Brain microvascular endothelial cell (primary cell): ENCODE data around the gene AMBRA1.

Experiments
- DNase-seq: peaks from one replicate; pipeline ENCODE4 v3.0.0-alpha.2; 2020
- H3K27ac ChIP-seq: fragments of 250-450 bp; sonication (Bioruptor Pico); 2 replicates; pipeline ENCODE4 v1.5.1; 2020; ENCODE audit warnings: mild to moderate bottlenecking, moderate library complexity
- H3K27me3 ChIP-seq: fragments of 250-450 bp; sonication (Bioruptor Pico); replicated peaks from 2 replicates; pipeline ENCODE4 v1.5.1; 2020; ENCODE audit warnings: mild to moderate bottlenecking
- H3K36me3 ChIP-seq: fragments of 250-450 bp; sonication (Bioruptor Pico); replicated peaks from 2 replicates; pipeline ENCODE4 v1.5.1; 2020; ENCODE audit warnings: mild to moderate bottlenecking
- H3K4me3 ChIP-seq: 2 replicates; pipeline ENCODE4 v1.5.1; 2011; ENCODE audit warnings: low read depth, mild to moderate bottlenecking, control low read depth, low read length, moderate library complexity
- CTCF ChIP-seq: IDR thresholded peaks from 2 replicates; pipeline ENCODE4 v1.5.1; 2011; ENCODE audit warnings: low read depth, mild to moderate bottlenecking, moderate library complexity, low read length, control low read depth, inconsistent platforms; ENCODE audit errors: missing control alignments
- in situ Hi-C: cut with HindIII; loops from 2 replicates; pipeline ENCODE4 v1.10.0; 2017; ENCODE audit warnings: low sequenced_read_pairs, low pct_ligation_motif_present

AMBRA1 gene

GRCh38 chr11:46600194-46600960 lies 6.6 kb upstream of the AMBRA1 start:
- H3K36me3 ChIP-seq = peaks cover 3% of the 10 kb centered on the region
- H3K4me3 ChIP-seq = no peak overlapping the region
- TF ChIP-seq CTCF = no peak
- H3K27ac ChIP-seq = no peak overlapping the region
- DNase-seq = no peak
- in situ Hi-C loops = no loop called here
- no peaks in the 10 kb centered on the region for H3K27me3 ChIP-seq

GRCh38 chr11:46599340-46600193 lies 5.7 kb upstream of the AMBRA1 start:
- no peak for DNase-seq
- TF ChIP-seq CTCF = no peak
- H3K4me3 ChIP-seq = no peak overlapping the region
- H3K36me3 ChIP-seq = peaks cover 3% of the 10 kb centered on the region
- in situ Hi-C loops = no loop called here
- H3K27ac ChIP-seq = no peak overlapping the region
- H3K27me3 ChIP-seq = no peaks in the 10 kb centered on the region

GRCh38 chr11:46597609-46598219 lies 3.9 kb upstream of the AMBRA1 start:
- Histone ChIP-seq H3K36me3 (no peaks in the 10 kb centered on the region), H3K27ac (peak overlapping the region; percentile 34), H3K4me3 (no peak overlapping the region), H3K27me3 (no peaks in the 10 kb centered on the region)
- no peak for TF ChIP-seq CTCF
- DNase-seq = peak; percentile 72
- in situ Hi-C loops = no loop called here

GRCh38 chr11:46597155-46597554 lies 3.3 kb upstream of the AMBRA1 start:
- Histone ChIP-seq H3K27me3 (no peaks in the 10 kb centered on the region), H3K4me3 (no peak overlapping the region), H3K27ac (no peak overlapping the region), H3K36me3 (no peaks in the 10 kb centered on the region)
- in situ Hi-C loops = no loop called here
- DNase-seq = no peak
- TF ChIP-seq CTCF = no peak

GRCh38 chr11:46594785-46595184 lies 962 bp upstream of the AMBRA1 start:
- Histone ChIP-seq H3K36me3 (no peaks in the 10 kb centered on the region), H3K27me3 (no peaks in the 10 kb centered on the region), H3K4me3 (no peak overlapping the region), H3K27ac (no peak overlapping the region)
- no peak for DNase-seq
- no peak for TF ChIP-seq CTCF
- in situ Hi-C loops = no loop called here
